OCI-LY3 (cell line): Measurements from ENCODE around the gene APBB2.

Experiments
- H2AFZ ChIP-seq: fragments of 200-600, 300-600 bp; shearing (Covaris generic); 2 replicates; pipeline ENCODE4 v1.6.0; 2014; ENCODE audit warnings: antibody characterized with exemption, low read depth, low read length
- H3K27ac ChIP-seq: fragments of 200-600, 300-600 bp; sonication (generic); 2 replicates; pipeline ENCODE4 v1.5.1; 2014; ENCODE audit warnings: mild to moderate bottlenecking, low read length, moderate library complexity, mixed read lengths
- H3K27me3 ChIP-seq: fragments of 200-600, 300-600 bp; sonication (generic); 2 replicates; pipeline ENCODE4 v1.6.1; 2014; ENCODE audit warnings: low read depth, low read length, mixed read lengths
- H3K36me3 ChIP-seq: fragments of 200-600, 300-600 bp; sonication (generic); replicated peaks from 2 replicates; pipeline ENCODE3; 2014; ENCODE audit warnings: low read depth, low read length, mixed read lengths
- H3K4me1 ChIP-seq: fragments of 300-600, 200-600 bp; sonication (generic); 2 replicates; pipeline ENCODE4 v1.6.1; 2014; ENCODE audit warnings: low read length, mixed read lengths
- H3K4me2 ChIP-seq: fragments of 200-600, 300-600 bp; sonication (generic); 2 replicates; pipeline ENCODE4 v1.6.1; 2014; ENCODE audit warnings: low read length, mixed read lengths
- H3K4me3 ChIP-seq: fragments of 300-600, 200-600 bp; sonication (generic); 2 replicates; pipeline ENCODE4 v1.5.1; 2014; ENCODE audit warnings: antibody characterized with exemption, mild to moderate bottlenecking, low read length, moderate library complexity
- H3K79me2 ChIP-seq: fragments of 300-600, 200-600 bp; shearing (Covaris generic); 2 replicates; pipeline ENCODE4 v1.6.1; 2014; ENCODE audit warnings: mild to moderate bottlenecking, low read length, mixed read lengths
- H3K9ac ChIP-seq: fragments of 300-600, 200-600 bp; shearing (Covaris generic); 2 replicates; pipeline ENCODE4 v1.6.0; 2014; ENCODE audit warnings: mild to moderate bottlenecking, low read length, moderate library complexity
- H3K9me3 ChIP-seq: fragments of 200-600, 300-600 bp; shearing (Covaris generic); 2 replicates; pipeline ENCODE4 v1.6.1; 2014; ENCODE audit warnings: low read length, mixed read lengths; ENCODE audit not compliant: insufficient read depth
- H4K20me1 ChIP-seq: fragments of 200-600, 300-600 bp; sonication (generic); 2 replicates; pipeline ENCODE4 v1.6.1; 2016; ENCODE audit warnings: low read length, mixed read lengths; ENCODE audit not compliant: insufficient read depth
- CTCF ChIP-seq: fragments of 200-600, 300-600 bp; sonication (generic); IDR thresholded peaks from 2 replicates; pipeline ENCODE4 v1.5.1; 2014; ENCODE audit warnings: antibody characterized with exemption, low read length, low read depth
- EZH2phosphoT487 ChIP-seq: fragments of 200-600 bp; shearing (Covaris generic); IDR thresholded peaks from 2 replicates; pipeline ENCODE4 v1.6.1; 2018; ENCODE audit warnings: antibody characterized with exemption, mixed run types, low read depth

Gene APBB2

GRCh38 chr4:40842725-40843423 lies 371.5 kb downstream of the APBB2 start:
- Histone ChIP-seq H2AFZ (no peak overlapping the region), H4K20me1 (0 out of 2 replicates have a peak, but pooled peaks cover 3% of the 10 kb centered on the region), H3K79me2 (no peaks in the 10 kb centered on the region), H3K4me1 (peaks cover 16% of the 10 kb centered on the region), H3K9me3 (no peaks in the 10 kb centered on the region), H3K27me3 (no peaks in the 10 kb centered on the region), H3K27ac (no peak overlapping the region), H3K9ac (no peak overlapping the region), H3K4me2 (no peak overlapping the region), H3K36me3 (no peaks in the 10 kb centered on the region), H3K4me3 (no peak overlapping the region)
- TF ChIP-seq EZH2phosphoT487 (no peak), CTCF (no peak)

GRCh38 chr4:40842318-40842717 lies 372.0 kb downstream of the APBB2 start:
- Histone ChIP-seq H3K27me3 (no peaks in the 10 kb centered on the region), H3K4me2 (no peak overlapping the region), H3K9ac (no peak overlapping the region), H4K20me1 (0 out of 2 replicates have a peak, but pooled peaks cover 3% of the 10 kb centered on the region), H3K9me3 (no peaks in the 10 kb centered on the region), H3K27ac (no peak overlapping the region), H2AFZ (no peak overlapping the region), H3K4me3 (no peak overlapping the region), H3K36me3 (no peaks in the 10 kb centered on the region), H3K79me2 (no peaks in the 10 kb centered on the region), H3K4me1 (peaks cover 16% of the 10 kb centered on the region)
- TF ChIP-seq CTCF = no peak
- TF ChIP-seq EZH2phosphoT487 = no peak

GRCh38 chr4:40840985-40841571 lies 373.3 kb downstream of the APBB2 start:
- peak overlapping the region; percentile 22 for H3K4me3 ChIP-seq
- H3K27me3 ChIP-seq = no peaks in the 10 kb centered on the region
- peaks cover 16% of the 10 kb centered on the region for H3K4me1 ChIP-seq

More at GRCh38 chr4:40840985-40841571, 373.3 kb downstream of the APBB2 start:
- peak overlapping the region; percentile 56 for H3K4me2 ChIP-seq
- H3K27ac ChIP-seq = no peak overlapping the region
- TF ChIP-seq CTCF = peak; percentile 90
- no peak for TF ChIP-seq EZH2phosphoT487
- H4K20me1 ChIP-seq = 0 out of 2 replicates have a peak, but pooled peaks cover 3% of the 10 kb centered on the region
- H3K79me2 ChIP-seq = no peaks in the 10 kb centered on the region
- no peaks in the 10 kb centered on the region for H3K36me3 ChIP-seq
- no peak overlapping the region for H3K9ac ChIP-seq
- no peaks in the 10 kb centered on the region for H3K9me3 ChIP-seq
- H2AFZ ChIP-seq = no peak overlapping the region
